Stomach (tissue), 9 donors: Measurements from ENCODE around the gene PKNOX2. TPM values are rescaled to one million over a fixed set of nuclear protein-coding genes. Genes with fewer than 3 reads are reported as not detected.

Experiments
- DNase-seq, 2 donors: peaks; one replicate each; pipeline versions ENCODE4 v3.0.0 to v3.0.0-alpha.2; 2013 to 2019
- H3K27ac ChIP-seq, 5 donors: fragments of 200-600 bp in 4 of 5; sonication (generic) in 4 of 5; one replicate each; pipeline ENCODE4 v1.5.1; 2013 to 2019; ENCODE audit warnings: mild to moderate bottlenecking in 1 of 5, moderate library complexity in 1 of 5
- H3K27me3 ChIP-seq, 3 donors: fragments of 200-600 bp; sonication (generic); one replicate each; pipeline ENCODE4 v1.5.1; 2017 to 2019; ENCODE audit warnings: mixed run types in 1 of 3
- H3K36me3 ChIP-seq, 4 donors: fragments of 200-600 bp; sonication (generic); 1 replicate in 3 of 4; 2 replicates in 1 of 4; pipeline ENCODE4 v1.5.1; 2016 to 2019
- H3K4me1 ChIP-seq, 4 donors: fragments of 200-600 bp; sonication (generic); one replicate each; pipeline ENCODE4 v1.5.1; 2016 to 2019
- H3K4me3 ChIP-seq, 4 donors: fragments of 200-600 bp; sonication (generic) in 3 of 4; one replicate each; pipeline ENCODE4 v1.5.1; 2016 to 2019; ENCODE audit warnings: mild to moderate bottlenecking in 1 of 4
- H3K9me3 ChIP-seq, 4 donors: fragments of 200-600 bp; sonication (generic); one replicate each; pipeline ENCODE4 v1.5.1; 2016 to 2019
- CTCF ChIP-seq, 7 experiments: fragments of 450-650 bp in 4 of 7; fragments of 200-600 bp in 3 of 7; sonication (generic) in 3 of 7; IDR thresholded peaks; one replicate each; pipeline ENCODE4 v1.5.1; 2016 to 2019; ENCODE audit warnings: antibody characterized with exemption in 7 of 7, control low read depth in 2 of 7, mild to moderate bottlenecking in 1 of 7
- EP300 ChIP-seq: sonication (generic); formaldehyde crosslinking; IDR thresholded peaks from one replicate; pipeline ENCODE4 v1.6.1; 2017; ENCODE audit warnings: antibody characterized with exemption
- POLR2A ChIP-seq, 4 donors: fragments of 450-650 bp; IDR thresholded peaks; one replicate each; pipeline ENCODE4 v1.6.1; 2016; ENCODE audit warnings: antibody characterized with exemption in 4 of 4, control low read depth in 2 of 4, mild to moderate bottlenecking in 1 of 4, moderate library complexity in 1 of 4
- POLR2AphosphoS5 ChIP-seq, 3 donors: sonication (generic); formaldehyde crosslinking; IDR thresholded peaks; one replicate each; pipeline ENCODE4 v1.6.1; 2016; ENCODE audit warnings: antibody characterized with exemption in 3 of 3
- WGBS, 5 donors: extraction: QIAGEN DNeasy Blood & Tissue Kit in 3 of 5; methylation state at CpG; one replicate each; pipeline versions ENCODE4 v1.1.5 to v1.1.7; 2013 to 2018; 5-methylcytosine and 5-hydroxymethylcytosine counted together
- intact Hi-C: fragments of 100-400 bp; cut with DNase I; formaldehyde crosslinking; loops from one replicate; pipeline ENCODE4 v1.15.1; 2023; ENCODE audit warnings: low total_unique reads
- polyA plus RNA-seq, 3 donors: library from polyadenylated mRNA; stranded (reverse); fragments of 200-250 nt; gene quantifications; one replicate each; pipeline ENCODE4 v1.2.3, GENCODE V29; 2013
- total RNA-seq, 5 donors: library from RNA; depleted of rRNA; stranded (reverse); fragments of >200 nt; gene quantifications; one replicate each; pipeline versions ENCODE4 v1.1.0 to v1.2.3, GENCODE V29; 2014 to 2016
- donor health status: healthy with polysubstance abuse.
- donor health status: Bipolar disorder and iron deficiency.
- donor health status: healthy.

PKNOX2 gene
- total and polyA plus RNA-seq, 8 donors = 0.83 to 4.9 (median 2.3) TPM; not detected in 1

GRCh38 chr11:125376117-125376516 lies 211.6 kb downstream of the PKNOX2 start:
- Histone ChIP-seq H3K4me3 (peak overlapping the region in 1 of 4 donors; percentile 5), H3K9me3 (no peaks in the 10 kb centered on the region), H3K27me3 (no peaks in the 10 kb centered on the region), H3K36me3 (peaks cover 0 to 8% (median 0%) of the 10 kb centered on the region in 4 donors), H3K27ac (peak overlapping the region in 2 of 5 donors; percentile 10 to 70), H3K4me1 (peaks cover 0 to 18% (median 6%) of the 10 kb centered on the region in 4 donors)
- intact Hi-C loops = no loop called here
- WGBS, 5 donors = 20 to 38% (median 26%) methylated on average over 4 to 9 of the region's 9 CpGs
- DNase-seq = peak; percentile 27 to 90
- TF ChIP-seq POLR2A (IDR thresholded peaks at IDR 0.05) = no peak
- no peak for TF ChIP-seq EP300
- TF ChIP-seq CTCF (IDR thresholded peaks at IDR 0.05) = no peak
- peak in 1 of 3 donors; percentile 27 for TF ChIP-seq POLR2AphosphoS5 (IDR thresholded peaks at IDR 0.05)

- no peaks in the 10 kb centered on the region for H3K9me3 ChIP-seq
- intact Hi-C loops = no loop called here
- 61 to 75% (median 71%) methylated on average over 5 of the region's 5 CpGs for WGBS, 5 donors
- no peaks in the 10 kb centered on the region for H3K27me3 ChIP-seq
- peaks cover 0 to 20% (median 6%) of the 10 kb centered on the region in 4 donors for H3K4me1 ChIP-seq
- TF ChIP-seq POLR2AphosphoS5 (IDR thresholded peaks at IDR 0.05) (no peak), POLR2A (IDR thresholded peaks at IDR 0.05) (no peak), CTCF (IDR thresholded peaks at IDR 0.05) (no peak), EP300 (no peak)
- peak overlapping the region in 1 of 5 donors; percentile 70 for H3K27ac ChIP-seq
- peaks cover 0 to 8% (median 0%) of the 10 kb centered on the region in 4 donors for H3K36me3 ChIP-seq
- no peak for DNase-seq
- no peak overlapping the region for H3K4me3 ChIP-seq
Measured at GRCh38 chr11:125376856-125377255, 212.3 kb downstream of the PKNOX2 start.

GRCh38 chr11:125378083-125378482 lies 213.5 kb downstream of the PKNOX2 start:
- no peak for DNase-seq
- Histone ChIP-seq H3K27ac (no peak overlapping the region), H3K36me3 (peaks cover 0 to 1% (median 0%) of the 10 kb centered on the region in 4 donors), H3K4me1 (peaks cover 0 to 31% (median 6%) of the 10 kb centered on the region in 4 donors), H3K9me3 (no peaks in the 10 kb centered on the region), H3K27me3 (no peaks in the 10 kb centered on the region), H3K4me3 (no peak overlapping the region)
- TF ChIP-seq POLR2A (IDR thresholded peaks at IDR 0.05) = no peak
- no peak for TF ChIP-seq CTCF (IDR thresholded peaks at IDR 0.05)
- no peak for TF ChIP-seq EP300
- TF ChIP-seq POLR2AphosphoS5 (IDR thresholded peaks at IDR 0.05) = no peak
- intact Hi-C loops = no loop called here
- WGBS, 5 donors = 91 to 98% (median 95%) methylated on average over 5 to 7 of the region's 7 CpGs

- Histone ChIP-seq H3K27me3 (no peaks in the 10 kb centered on the region), H3K4me1 (peaks cover 0 to 31% (median 6%) of the 10 kb centered on the region in 4 donors), H3K4me3 (no peak overlapping the region), H3K36me3 (no peaks in the 10 kb centered on the region), H3K27ac (no peak overlapping the region), H3K9me3 (no peaks in the 10 kb centered on the region)
- 91 to 97% (median 93%) methylated on average over 6 of the region's 6 CpGs for WGBS, 5 donors
- intact Hi-C loops = no loop called here
- DNase-seq = no peak
- TF ChIP-seq POLR2A (IDR thresholded peaks at IDR 0.05) (no peak), CTCF (IDR thresholded peaks at IDR 0.05) (no peak), POLR2AphosphoS5 (IDR thresholded peaks at IDR 0.05) (no peak), EP300 (no peak)
Measured at GRCh38 chr11:125378571-125378970, 214.0 kb downstream of the PKNOX2 start.
